Astrocyte (in vitro differentiated cells and primary cell): ENCODE measurements around the gene ATCAY.

Experiments used
- EZH2 ChIP-seq: IDR thresholded peaks from 2 replicates; pipeline ENCODE4 v1.6.1; 2012; ENCODE audit warnings: mild to moderate bottlenecking, low read length, inconsistent platforms; ENCODE audit not compliant: insufficient read depth
- TF ChIP-seq, protein P1 (sequence below): IDR thresholded peaks from 2 replicates; pipeline ENCODE4 v1.5.1; 2011; ENCODE audit warnings: low read depth, mild to moderate bottlenecking, inconsistent platforms, low read length, moderate library complexity; ENCODE audit not compliant: insufficient read depth

DNA sequence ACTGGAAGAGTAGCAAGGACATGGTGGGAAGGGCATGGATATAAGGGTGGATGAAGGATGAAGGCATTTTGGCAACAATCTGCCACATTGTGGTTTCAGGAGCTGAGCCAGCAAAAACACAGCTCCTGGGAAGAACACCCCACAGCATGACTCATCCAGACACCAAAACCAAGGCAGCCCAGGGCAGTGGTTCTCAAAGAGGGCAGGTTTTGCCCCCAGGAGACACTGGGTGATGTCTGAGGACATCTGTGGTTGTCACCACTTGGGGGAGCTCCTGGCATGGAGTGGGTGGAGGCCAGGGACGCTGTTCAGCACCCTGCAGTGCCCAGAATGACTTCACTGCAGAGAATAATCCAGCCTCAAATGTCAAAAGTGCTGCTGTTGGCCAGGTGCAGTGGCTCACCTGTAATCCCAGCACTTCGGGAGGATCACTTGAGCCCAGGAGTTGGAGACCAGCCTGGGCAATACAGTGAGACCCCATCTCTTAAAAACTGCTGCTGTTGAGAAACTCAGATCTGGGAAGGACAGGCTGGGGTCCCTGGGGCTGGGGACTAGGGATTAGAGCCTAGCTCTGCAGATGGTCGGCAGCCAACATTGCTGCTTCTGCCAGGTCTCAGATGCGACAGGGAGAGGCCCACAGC lies 27.8 kb upstream of the ATCAY start:
- TF ChIP-seq, protein P1, sequence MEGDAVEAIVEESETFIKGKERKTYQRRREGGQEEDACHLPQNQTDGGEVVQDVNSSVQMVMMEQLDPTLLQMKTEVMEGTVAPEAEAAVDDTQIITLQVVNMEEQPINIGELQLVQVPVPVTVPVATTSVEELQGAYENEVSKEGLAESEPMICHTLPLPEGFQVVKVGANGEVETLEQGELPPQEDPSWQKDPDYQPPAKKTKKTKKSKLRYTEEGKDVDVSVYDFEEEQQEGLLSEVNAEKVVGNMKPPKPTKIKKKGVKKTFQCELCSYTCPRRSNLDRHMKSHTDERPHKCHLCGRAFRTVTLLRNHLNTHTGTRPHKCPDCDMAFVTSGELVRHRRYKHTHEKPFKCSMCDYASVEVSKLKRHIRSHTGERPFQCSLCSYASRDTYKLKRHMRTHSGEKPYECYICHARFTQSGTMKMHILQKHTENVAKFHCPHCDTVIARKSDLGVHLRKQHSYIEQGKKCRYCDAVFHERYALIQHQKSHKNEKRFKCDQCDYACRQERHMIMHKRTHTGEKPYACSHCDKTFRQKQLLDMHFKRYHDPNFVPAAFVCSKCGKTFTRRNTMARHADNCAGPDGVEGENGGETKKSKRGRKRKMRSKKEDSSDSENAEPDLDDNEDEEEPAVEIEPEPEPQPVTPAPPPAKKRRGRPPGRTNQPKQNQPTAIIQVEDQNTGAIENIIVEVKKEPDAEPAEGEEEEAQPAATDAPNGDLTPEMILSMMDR: no peak
- TF ChIP-seq EZH2: no peak
